ENCODE measurements around the gene ZSCAN12. TPM values are rescaled to one million over a fixed set of nuclear protein-coding genes. Genes with fewer than 3 reads are reported as not detected.

The ZSCAN12 gene
- total RNA-seq, 1 experiment from 2014 or later: 4.7 TPM

DNA sequence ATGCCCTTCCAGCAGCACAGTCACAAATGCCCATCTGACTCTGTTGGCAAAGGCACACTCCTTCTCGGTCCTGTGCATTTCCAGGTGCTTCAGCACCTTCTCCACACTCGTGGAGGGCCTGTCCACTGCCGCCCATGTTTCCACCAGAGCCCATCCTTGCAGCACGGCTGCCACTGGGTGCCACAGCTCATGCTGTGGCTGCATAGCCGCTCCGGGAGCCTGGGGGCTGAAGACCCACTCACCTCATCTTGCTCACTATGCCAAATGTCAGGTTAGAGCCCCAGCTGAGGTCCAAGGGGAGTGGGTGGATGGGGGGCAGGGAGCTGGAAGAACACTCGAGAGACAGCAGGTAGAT lies 42.9 kb downstream of the ZSCAN12 start:
- H3K36me3 Mint-ChIP-seq (ENCODE audit: insufficient read depth, unreplicated experiment): peaks cover 19% of the 10 kb centered on the region
- no peak for DNase-seq
- H3K4me3 Mint-ChIP-seq (ENCODE audit: low read depth, unreplicated experiment): peak overlapping the region; percentile 86
- H3K9me3 Mint-ChIP-seq (ENCODE audit: low read depth, unreplicated experiment): no peaks in the 10 kb centered on the region
- no peaks in the 10 kb centered on the region for H3K27me3 Mint-ChIP-seq (ENCODE audit: unreplicated experiment)
- H3K27ac Mint-ChIP-seq (ENCODE audit: unreplicated experiment): no peak overlapping the region
- BruUV-seq (replicated peaks): no TSS peak
- H3K4me1 Mint-ChIP-seq (ENCODE audit: low read depth, unreplicated experiment): peaks cover 10% of the 10 kb centered on the region
- TF ChIP-seq, protein P1, sequence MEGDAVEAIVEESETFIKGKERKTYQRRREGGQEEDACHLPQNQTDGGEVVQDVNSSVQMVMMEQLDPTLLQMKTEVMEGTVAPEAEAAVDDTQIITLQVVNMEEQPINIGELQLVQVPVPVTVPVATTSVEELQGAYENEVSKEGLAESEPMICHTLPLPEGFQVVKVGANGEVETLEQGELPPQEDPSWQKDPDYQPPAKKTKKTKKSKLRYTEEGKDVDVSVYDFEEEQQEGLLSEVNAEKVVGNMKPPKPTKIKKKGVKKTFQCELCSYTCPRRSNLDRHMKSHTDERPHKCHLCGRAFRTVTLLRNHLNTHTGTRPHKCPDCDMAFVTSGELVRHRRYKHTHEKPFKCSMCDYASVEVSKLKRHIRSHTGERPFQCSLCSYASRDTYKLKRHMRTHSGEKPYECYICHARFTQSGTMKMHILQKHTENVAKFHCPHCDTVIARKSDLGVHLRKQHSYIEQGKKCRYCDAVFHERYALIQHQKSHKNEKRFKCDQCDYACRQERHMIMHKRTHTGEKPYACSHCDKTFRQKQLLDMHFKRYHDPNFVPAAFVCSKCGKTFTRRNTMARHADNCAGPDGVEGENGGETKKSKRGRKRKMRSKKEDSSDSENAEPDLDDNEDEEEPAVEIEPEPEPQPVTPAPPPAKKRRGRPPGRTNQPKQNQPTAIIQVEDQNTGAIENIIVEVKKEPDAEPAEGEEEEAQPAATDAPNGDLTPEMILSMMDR (IDR thresholded peaks at IDR 0.05; ENCODE audit: unreplicated experiment): no peak
- CTCF ChIA-PET: interaction anchor here (0.6 to 1.9 kb wide), 16 partner anchors 11 to 323 kb away, joined by 3 to 14 read pairs (median 7); partner anchors contain the start of genes PGBD1, ZKSCAN4, ZKSCAN8 and ZSCAN16
- intact Hi-C loops (cut with micrococcal nuclease; ENCODE audit: unreplicated experiment): loop anchor here (2.0 to 10.0 kb wide), 5 partner anchors 26 to 522 kb away; partner anchors contain the start of gene ZSCAN26

DNA sequence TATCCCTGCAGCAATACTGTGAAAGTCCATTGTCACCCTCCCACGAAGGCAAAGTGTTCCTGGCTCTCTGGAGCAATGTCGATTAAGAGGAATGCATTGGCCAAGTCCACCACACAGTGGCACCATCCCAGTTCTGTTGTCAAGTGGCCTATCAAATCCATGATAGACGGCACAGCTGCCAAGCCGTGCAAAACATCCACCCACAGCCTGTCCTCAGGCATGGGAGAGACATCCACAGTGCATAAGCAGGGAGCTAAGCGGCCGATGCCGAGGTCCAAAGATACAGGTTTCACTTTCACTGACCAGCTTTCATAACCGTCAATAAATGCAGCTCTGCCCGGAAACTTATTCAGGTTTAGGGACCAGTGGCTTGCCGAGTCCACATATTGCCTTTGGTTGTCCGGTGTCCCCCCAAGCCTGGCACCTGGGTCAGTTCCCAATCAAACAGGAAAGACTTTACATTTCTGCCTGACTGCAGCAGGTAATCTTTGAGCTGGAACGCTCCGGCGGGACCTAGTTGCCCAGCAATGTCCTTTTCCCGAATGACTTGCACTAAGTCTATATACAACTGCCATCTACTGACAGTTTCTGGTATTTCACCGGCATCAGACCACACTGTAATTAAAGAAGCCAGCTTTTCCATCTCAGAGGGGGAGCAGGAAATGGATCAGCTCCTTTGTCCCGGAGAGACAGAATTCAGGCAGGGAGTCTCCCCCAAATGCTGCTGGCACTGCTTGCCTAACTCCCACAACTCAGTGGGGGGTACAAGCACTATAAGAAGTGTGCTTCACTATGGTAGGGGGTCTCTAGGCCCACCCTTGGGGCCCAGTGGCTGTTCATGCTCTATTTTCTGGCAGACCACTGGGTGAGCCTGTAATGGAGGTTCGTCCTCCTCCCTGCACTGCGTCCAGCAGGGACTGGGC lies 43.5 kb downstream of the ZSCAN12 start:
- Mint-ChIP-seq H3K27me3 (ENCODE audit: unreplicated experiment) (no peaks in the 10 kb centered on the region), H3K4me1 (ENCODE audit: low read depth, unreplicated experiment) (peaks cover 17% of the 10 kb centered on the region), H3K4me3 (ENCODE audit: low read depth, unreplicated experiment) (peak overlapping the region; percentile 86), H3K9me3 (ENCODE audit: low read depth, unreplicated experiment) (no peaks in the 10 kb centered on the region), H3K36me3 (ENCODE audit: insufficient read depth, unreplicated experiment) (peaks cover 19% of the 10 kb centered on the region), H3K27ac (ENCODE audit: unreplicated experiment) (peak overlapping the region; percentile 72)
- TF ChIP-seq, protein P1 (IDR thresholded peaks at IDR 0.05; ENCODE audit: unreplicated experiment): peak; percentile 84
- intact Hi-C loops (cut with micrococcal nuclease; ENCODE audit: unreplicated experiment): loop anchor here (2.0 to 10.0 kb wide), 5 partner anchors 27 to 521 kb away; partner anchors contain the start of gene ZSCAN26
- CTCF ChIA-PET: interaction anchor here (0.6 to 1.9 kb wide), 18 partner anchors 11 to 461 kb away, joined by 3 to 14 read pairs (median 5); partner anchors contain the start of genes PGBD1, ZKSCAN4, ZKSCAN8 and ZSCAN16
- peak; percentile 83 for DNase-seq
- TSS peak; percentile 26 for BruUV-seq (replicated peaks)

DNA sequence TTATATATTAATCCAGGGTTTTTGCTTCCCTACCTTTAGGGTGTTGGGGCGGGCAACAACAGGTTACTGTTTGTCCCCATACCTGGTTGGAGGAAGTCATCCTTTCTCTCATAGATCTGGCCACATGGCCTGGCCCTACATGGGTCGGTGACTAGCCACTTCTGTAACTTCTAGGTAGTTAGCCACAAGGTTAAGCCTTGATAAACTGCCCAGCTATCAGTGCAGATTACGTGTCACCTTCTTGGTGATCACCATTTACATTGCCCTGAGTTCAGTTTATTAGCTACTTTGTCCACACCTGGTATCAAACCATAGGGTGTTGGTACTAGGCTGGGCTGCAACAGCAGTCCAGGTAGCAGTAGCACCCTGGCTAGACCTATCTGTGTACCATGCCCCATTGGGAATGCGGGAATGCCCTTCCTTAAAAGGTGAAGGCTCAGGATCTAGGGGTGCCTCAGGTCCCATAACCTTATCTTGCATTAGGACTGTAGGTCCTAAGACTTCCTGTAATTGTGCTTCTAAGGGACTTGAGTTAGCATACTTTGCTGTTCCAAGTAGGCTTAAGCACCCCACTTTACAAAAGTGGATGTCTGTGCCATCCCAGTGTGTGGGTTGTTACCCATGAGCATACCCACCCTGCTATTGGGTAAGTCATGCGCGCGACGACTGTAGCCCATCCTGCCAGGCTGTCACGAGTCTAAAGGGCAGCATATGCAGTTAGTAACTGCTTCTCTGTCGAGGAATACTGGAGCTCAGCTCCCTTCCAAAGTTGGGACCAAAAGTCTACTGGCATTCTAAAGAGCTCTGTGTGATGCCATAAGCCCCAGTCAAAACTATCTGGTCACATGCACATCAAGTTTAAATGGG lies 44.6 kb downstream of the ZSCAN12 start:
- peaks cover 25% of the 10 kb centered on the region for H3K4me1 Mint-ChIP-seq (ENCODE audit: low read depth, unreplicated experiment)
- no peaks in the 10 kb centered on the region for H3K9me3 Mint-ChIP-seq (ENCODE audit: low read depth, unreplicated experiment)
- H3K27ac Mint-ChIP-seq (ENCODE audit: unreplicated experiment): peak overlapping the region; percentile 72
- no TSS peak for BruUV-seq (replicated peaks)
- H3K27me3 Mint-ChIP-seq (ENCODE audit: unreplicated experiment): no peaks in the 10 kb centered on the region
- no peak for DNase-seq
- H3K36me3 Mint-ChIP-seq (ENCODE audit: insufficient read depth, unreplicated experiment): peaks cover 27% of the 10 kb centered on the region
- TF ChIP-seq, protein P1 (IDR thresholded peaks at IDR 0.05; ENCODE audit: unreplicated experiment): no peak
- peak overlapping the region; percentile 86 for H3K4me3 Mint-ChIP-seq (ENCODE audit: low read depth, unreplicated experiment)
- CTCF ChIA-PET: interaction anchor here (0.8 to 1.9 kb wide), 9 partner anchors 28 to 250 kb away, joined by 3 to 14 read pairs (median 10); partner anchors contain the start of genes PGBD1, ZKSCAN4 and ZSCAN26
- intact Hi-C loops (cut with micrococcal nuclease; ENCODE audit: unreplicated experiment): loop anchor here (5.0 to 10.0 kb wide), 3 partner anchors 73 to 520 kb away; partner anchors contain the start of gene PGBD1

All from Calu3 (cell line).